ENCODE results near the gene TXNDC11. TPM values are rescaled to one million over a fixed set of nuclear protein-coding genes. Genes with fewer than 3 reads are reported as not detected.

Gene TXNDC11
- total and polyA plus RNA-seq, 4 donors, result 18.1 to 34.3 (median 31.2) TPM

GRCh38 chr16:11738742-11739544, 3.7 kb downstream of the TXNDC11 start:
- Histone ChIP-seq H3K27me3 (ENCODE audit: control insufficient read depth, insufficient read depth, low read length) (no peaks in the 10 kb centered on the region), H3K4me1 (ENCODE audit: control insufficient read depth, insufficient read depth, low read length) (peaks cover 19% of the 10 kb centered on the region), H3K27ac (ENCODE audit: low read depth, low read length) (no peak overlapping the region), H3K9me3 (ENCODE audit: control insufficient read depth, insufficient read depth, low read length) (no peaks in the 10 kb centered on the region), H3K36me3 (ENCODE audit: control insufficient read depth, insufficient read depth, low read length) (peaks cover 5% of the 10 kb centered on the region), H3K4me3 (ENCODE audit: low read depth, low read length) (no peak overlapping the region)
- 95% methylated on average over 4 of the region's 15 CpGs for WGBS (ENCODE audit: insufficient coverage)
- DNase-seq (ENCODE audit: low read depth in 4 of 6, low spot score in 6 of 6), result no peak

DNA sequence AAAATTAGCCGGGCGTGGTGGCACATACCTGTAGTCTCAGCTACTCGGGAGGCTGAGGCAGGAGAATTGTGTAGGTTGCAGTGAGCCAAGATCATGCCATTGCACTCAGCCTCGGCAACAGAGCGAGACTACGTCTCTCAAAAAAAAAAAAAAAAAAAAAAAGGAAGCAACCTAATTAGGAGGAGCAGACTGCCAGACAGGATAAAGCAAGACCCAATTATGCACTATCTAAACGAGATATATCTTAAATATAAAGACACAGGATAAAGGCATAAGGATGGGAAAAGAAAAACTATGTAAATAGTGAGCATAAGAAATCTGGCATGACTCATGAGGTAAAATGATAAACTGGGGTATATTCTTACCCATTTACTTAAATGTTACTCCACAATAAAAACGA, 4.9 kb downstream of the TXNDC11 start:
- Histone ChIP-seq H3K4me3 (ENCODE audit: low read depth, low read length) (no peak overlapping the region), H3K36me3 (ENCODE audit: control insufficient read depth, insufficient read depth, low read length) (peaks cover 13% of the 10 kb centered on the region), H3K27ac (ENCODE audit: low read depth, low read length) (no peak overlapping the region), H3K27me3 (ENCODE audit: control insufficient read depth, insufficient read depth, low read length) (no peaks in the 10 kb centered on the region), H3K9me3 (ENCODE audit: control insufficient read depth, insufficient read depth, low read length) (no peaks in the 10 kb centered on the region), H3K4me1 (ENCODE audit: control insufficient read depth, insufficient read depth, low read length) (peaks cover 10% of the 10 kb centered on the region)
- DNase-seq (ENCODE audit: low read depth in 4 of 6, low spot score in 6 of 6), result peak in 1 of 6 donors; percentile 10
- 40% methylated on average over 1 of the region's 8 CpGs for WGBS (ENCODE audit: insufficient coverage)

- peaks cover 10% of the 10 kb centered on the region for H3K4me1 ChIP-seq (ENCODE audit: control insufficient read depth, insufficient read depth, low read length)
- H3K27ac ChIP-seq (ENCODE audit: low read depth, low read length), result no peak overlapping the region
- WGBS (ENCODE audit: insufficient coverage), result 94% methylated on average over 5 of the region's 6 CpGs
- H3K27me3 ChIP-seq (ENCODE audit: control insufficient read depth, insufficient read depth, low read length), result no peaks in the 10 kb centered on the region
- H3K36me3 ChIP-seq (ENCODE audit: control insufficient read depth, insufficient read depth, low read length), result peaks cover 13% of the 10 kb centered on the region
- no peak for DNase-seq (ENCODE audit: low read depth in 4 of 6, low spot score in 6 of 6)
- no peak overlapping the region for H3K4me3 ChIP-seq (ENCODE audit: low read depth, low read length)
- H3K9me3 ChIP-seq (ENCODE audit: control insufficient read depth, insufficient read depth, low read length), result no peaks in the 10 kb centered on the region
Measured at GRCh38 chr16:11736903-11737302, 5.8 kb downstream of the TXNDC11 start.

DNA sequence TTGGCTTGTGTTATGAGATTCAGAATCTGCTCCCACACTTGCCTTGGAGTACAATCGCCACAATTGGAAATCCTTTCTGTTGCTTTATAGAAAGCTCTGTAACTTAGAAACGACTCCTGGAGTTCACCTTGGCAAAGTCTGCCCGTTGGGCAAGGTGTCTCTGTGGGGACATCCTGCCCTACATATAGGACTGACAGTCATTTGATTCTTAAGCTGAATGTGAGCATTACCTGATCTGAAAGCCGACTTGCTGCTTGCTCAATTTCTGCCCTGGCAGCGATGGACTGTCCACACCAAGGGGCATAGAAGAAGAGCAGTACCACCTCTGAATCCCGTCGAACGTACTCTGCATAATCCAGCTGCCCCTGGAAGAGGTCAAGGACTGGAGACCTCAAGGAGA, 6.9 kb downstream of the TXNDC11 start:
- DNase-seq (ENCODE audit: low read depth in 4 of 6, low spot score in 6 of 6), result no peak
- Histone ChIP-seq H3K36me3 (ENCODE audit: control insufficient read depth, insufficient read depth, low read length) (peaks cover 13% of the 10 kb centered on the region), H3K9me3 (ENCODE audit: control insufficient read depth, insufficient read depth, low read length) (no peaks in the 10 kb centered on the region), H3K27me3 (ENCODE audit: control insufficient read depth, insufficient read depth, low read length) (no peaks in the 10 kb centered on the region), H3K27ac (ENCODE audit: low read depth, low read length) (no peak overlapping the region), H3K4me3 (ENCODE audit: low read depth, low read length) (no peak overlapping the region), H3K4me1 (ENCODE audit: control insufficient read depth, insufficient read depth, low read length) (peaks cover 2% of the 10 kb centered on the region)
- WGBS (ENCODE audit: insufficient coverage), result 93% methylated on average over 8 of the region's 8 CpGs

DNA sequence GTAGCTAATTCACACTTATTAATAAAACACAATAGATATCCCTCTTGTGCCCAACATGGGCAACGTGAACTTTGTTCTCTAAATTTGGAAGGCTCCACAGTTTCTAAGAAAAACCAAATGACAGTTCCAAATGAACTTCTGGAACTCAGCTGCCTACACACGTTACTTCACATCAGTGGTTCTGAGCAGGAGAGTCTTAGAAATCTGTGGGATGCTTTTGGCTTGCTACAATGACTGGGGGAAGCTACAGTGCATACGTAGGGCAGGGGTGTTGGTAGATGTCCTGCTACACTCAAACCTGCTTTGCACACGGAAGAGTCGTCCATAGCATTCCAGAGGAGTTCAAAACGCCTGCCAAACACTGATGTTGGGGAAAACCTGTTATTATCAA, 8.0 kb downstream of the TXNDC11 start:
- H3K9me3 ChIP-seq (ENCODE audit: control insufficient read depth, insufficient read depth, low read length), result no peaks in the 10 kb centered on the region
- no peak for DNase-seq (ENCODE audit: low read depth in 4 of 6, low spot score in 6 of 6)
- no peaks in the 10 kb centered on the region for H3K27me3 ChIP-seq (ENCODE audit: control insufficient read depth, insufficient read depth, low read length)
- no peak overlapping the region for H3K27ac ChIP-seq (ENCODE audit: low read depth, low read length)
- peaks cover 15% of the 10 kb centered on the region for H3K36me3 ChIP-seq (ENCODE audit: control insufficient read depth, insufficient read depth, low read length)
- 83% methylated on average over 3 of the region's 6 CpGs for WGBS (ENCODE audit: insufficient coverage)
- H3K4me3 ChIP-seq (ENCODE audit: low read depth, low read length), result no peak overlapping the region
- peaks cover 2% of the 10 kb centered on the region for H3K4me1 ChIP-seq (ENCODE audit: control insufficient read depth, insufficient read depth, low read length)

GRCh38 chr16:11734025-11734652, 8.5 kb downstream of the TXNDC11 start:
- no CpG with 5 or more reads among the region's 3 CpGs for WGBS (ENCODE audit: insufficient coverage)
- peaks cover under 1% of the 10 kb centered on the region for H3K4me1 ChIP-seq (ENCODE audit: control insufficient read depth, insufficient read depth, low read length)
- no peaks in the 10 kb centered on the region for H3K9me3 ChIP-seq (ENCODE audit: control insufficient read depth, insufficient read depth, low read length)
- no peak overlapping the region for H3K27ac ChIP-seq (ENCODE audit: low read depth, low read length)
- H3K27me3 ChIP-seq (ENCODE audit: control insufficient read depth, insufficient read depth, low read length), result no peaks in the 10 kb centered on the region
- DNase-seq (ENCODE audit: low read depth in 4 of 6, low spot score in 6 of 6), result peak in 1 of 6 donors; percentile 47
- no peak overlapping the region for H3K4me3 ChIP-seq (ENCODE audit: low read depth, low read length)
- peaks cover 17% of the 10 kb centered on the region for H3K36me3 ChIP-seq (ENCODE audit: control insufficient read depth, insufficient read depth, low read length)

DNA sequence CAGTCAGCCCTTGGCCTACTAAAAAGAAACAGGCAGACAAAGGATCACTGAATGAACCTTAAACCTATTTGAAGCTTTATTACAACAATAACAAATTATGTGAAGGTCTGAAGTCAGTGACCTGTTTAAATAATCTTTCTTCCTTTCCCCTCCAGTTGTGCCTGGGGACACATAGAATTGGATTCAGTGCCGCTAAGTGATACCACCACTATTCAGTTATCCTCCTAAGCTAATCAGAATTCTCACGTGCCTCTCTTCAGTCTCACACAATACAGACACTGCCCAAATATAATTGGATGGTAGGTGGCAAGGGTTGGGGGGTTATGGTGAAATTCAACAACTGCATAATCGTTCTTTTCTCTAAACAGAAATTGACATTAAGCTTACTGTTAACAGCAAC, 11.4 kb downstream of the TXNDC11 start:
- Histone ChIP-seq H3K27ac (ENCODE audit: low read depth, low read length) (no peak overlapping the region), H3K36me3 (ENCODE audit: control insufficient read depth, insufficient read depth, low read length) (peaks cover 20% of the 10 kb centered on the region), H3K9me3 (ENCODE audit: control insufficient read depth, insufficient read depth, low read length) (no peaks in the 10 kb centered on the region), H3K27me3 (ENCODE audit: control insufficient read depth, insufficient read depth, low read length) (no peaks in the 10 kb centered on the region), H3K4me3 (ENCODE audit: low read depth, low read length) (no peak overlapping the region), H3K4me1 (ENCODE audit: control insufficient read depth, insufficient read depth, low read length) (no peaks in the 10 kb centered on the region)
- WGBS (ENCODE audit: insufficient coverage), result no CpG with 5 or more reads among the region's 3 CpGs
- DNase-seq (ENCODE audit: low read depth in 4 of 6, low spot score in 6 of 6), result peak in 1 of 6 donors; percentile 53

DNA sequence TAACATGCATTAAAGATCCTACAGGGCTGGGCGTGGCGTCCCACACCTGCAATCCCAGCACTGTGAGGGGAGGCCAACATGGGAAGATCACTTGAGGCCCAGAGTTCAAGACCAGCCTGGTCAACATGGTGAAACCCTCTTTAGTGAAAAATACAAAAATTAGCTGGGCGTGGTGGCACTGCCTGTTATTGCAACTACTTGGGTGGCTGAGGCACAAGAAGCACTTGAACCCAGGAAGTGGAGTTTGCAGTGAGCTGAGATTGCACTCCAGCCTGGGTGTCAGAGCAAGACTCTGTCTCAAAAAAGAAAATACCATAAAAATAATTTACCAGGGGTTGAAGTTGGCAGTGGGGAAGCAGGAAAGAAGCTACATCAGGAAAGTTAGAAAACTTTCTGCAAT, 12.9 kb downstream of the TXNDC11 start:
- Histone ChIP-seq H3K4me1 (ENCODE audit: control insufficient read depth, insufficient read depth, low read length) (no peaks in the 10 kb centered on the region), H3K27ac (ENCODE audit: low read depth, low read length) (no peak overlapping the region), H3K27me3 (ENCODE audit: control insufficient read depth, insufficient read depth, low read length) (no peaks in the 10 kb centered on the region), H3K4me3 (ENCODE audit: low read depth, low read length) (no peak overlapping the region), H3K36me3 (ENCODE audit: control insufficient read depth, insufficient read depth, low read length) (peaks cover 26% of the 10 kb centered on the region), H3K9me3 (ENCODE audit: control insufficient read depth, insufficient read depth, low read length) (no peaks in the 10 kb centered on the region)
- 94% methylated on average over 3 of the region's 3 CpGs for WGBS (ENCODE audit: insufficient coverage)
- DNase-seq (ENCODE audit: low read depth in 4 of 6, low spot score in 6 of 6), result no peak

GRCh38 chr16:11727796-11728543, 14.7 kb downstream of the TXNDC11 start:
- Histone ChIP-seq H3K36me3 (ENCODE audit: control insufficient read depth, insufficient read depth, low read length) (peaks cover 31% of the 10 kb centered on the region), H3K4me1 (ENCODE audit: control insufficient read depth, insufficient read depth, low read length) (no peaks in the 10 kb centered on the region), H3K27me3 (ENCODE audit: control insufficient read depth, insufficient read depth, low read length) (no peaks in the 10 kb centered on the region), H3K9me3 (ENCODE audit: control insufficient read depth, insufficient read depth, low read length) (no peaks in the 10 kb centered on the region), H3K4me3 (ENCODE audit: low read depth, low read length) (no peak overlapping the region), H3K27ac (ENCODE audit: low read depth, low read length) (no peak overlapping the region)
- 100% methylated on average over 2 of the region's 4 CpGs for WGBS (ENCODE audit: insufficient coverage)
- DNase-seq (ENCODE audit: low read depth in 4 of 6, low spot score in 6 of 6), result no peak

Measured in spinal cord (tissue), 10 donors.